ENCODE data around the gene SYNPR.

GRCh38 chr3:63497641-63498040 lies 219.5 kb downstream of the SYNPR start:
- no peak for TF ChIP-seq CTCF (IDR thresholded peaks at IDR 0.05; ENCODE audit: low read length)
- no peak for TF ChIP-seq EZH2 (optimal IDR thresholded peaks at IDR 0.05; ENCODE audit: low read depth, low read length)

Measured in MM.1S (cell line).